ENCODE results near the gene PRKG1. TPM values are rescaled to one million over a fixed set of nuclear protein-coding genes. Genes with fewer than 3 reads are reported as not detected.

PRKG1 gene
- total RNA-seq, 1 experiment from 2014 or later, result 10.4 TPM

GRCh38 chr10:51926337-51926736, 852.0 kb downstream of the PRKG1 start:
- H2AFZ ChIP-seq (ENCODE audit: low read length), result no peak overlapping the region
- H4K5ac ChIP-seq (ENCODE audit: insufficient read length, low read depth, low read length), result no peak overlapping the region
- no peaks in the 10 kb centered on the region for H3K27me3 ChIP-seq (ENCODE audit: insufficient read depth, low read length)
- H3K4me1 ChIP-seq (ENCODE audit: insufficient read depth, low read length), result no peaks in the 10 kb centered on the region; the same call in 1 of the 2 replicates
- no peak overlapping the region for H3K14ac ChIP-seq (ENCODE audit: insufficient read depth, low read length)
- H3K9me3 ChIP-seq (ENCODE audit: control insufficient read depth, low read depth, low read length), result no peaks in the 10 kb centered on the region
- H3K4ac ChIP-seq (ENCODE audit: low read depth, low read length), result no peak overlapping the region
- H3K23me2 ChIP-seq (ENCODE audit: insufficient read length, low read depth, low read length, poor library complexity, severe bottlenecking), result no peaks in the 10 kb centered on the region
- H3K27me3 Mint-ChIP-seq (ENCODE audit: low read depth), result no peaks in the 10 kb centered on the region
- no peak overlapping the region for H4K91ac ChIP-seq (ENCODE audit: insufficient read length, low read depth, low read length)
- H2AK5ac ChIP-seq (ENCODE audit: insufficient read length, low read length), result no peak overlapping the region
- H3T11ph ChIP-seq (ENCODE audit: low read length), result no peak overlapping the region
- H3K56ac ChIP-seq (ENCODE audit: insufficient read length, low read depth, low read length), result no peak overlapping the region
- H3K4me2 ChIP-seq (ENCODE audit: insufficient read depth, insufficient read length, low read length), result no peak overlapping the region
- no peak for DNase-seq
- no peak overlapping the region for H3K23ac ChIP-seq (ENCODE audit: insufficient read length, low read depth, low read length)
- no CpG with 5 or more reads among the region's 5 CpGs for WGBS (ENCODE audit: extremely low coverage, insufficient read length, low lambda C conversion rate)
- peaks cover 4 to 7% of the 10 kb centered on the region in 2 experiments; a peak in 2 of 4 replicates for H3K4me1 Mint-ChIP-seq
- no peak overlapping the region for H3K9ac ChIP-seq (ENCODE audit: extremely low read depth, insufficient read length, low read length)
- peaks cover 0 to 8% (median 0%) of the 10 kb centered on the region in 3 experiments; a peak in 1 of 7 replicates for H3K36me3 Mint-ChIP-seq (ENCODE audit: insufficient read depth in 1 of 3, low read depth in 3 of 3)
- no peaks in the 10 kb centered on the region for H3K79me2 ChIP-seq (ENCODE audit: insufficient read depth, low read length)
- H2BK5ac ChIP-seq (ENCODE audit: insufficient read length, low read length), result no peak overlapping the region
- peaks cover 0 to 2% of the 10 kb centered on the region in 2 experiments; a peak in 2 of 5 replicates for H3K9me3 Mint-ChIP-seq
- no peak overlapping the region for H2BK12ac ChIP-seq (ENCODE audit: insufficient read length, low read depth, low read length)
- H3K18ac ChIP-seq (ENCODE audit: insufficient read length, low read depth, low read length), result no peak overlapping the region
- no peak overlapping the region for H4K8ac ChIP-seq (replicated peaks; ENCODE audit: insufficient read length, low read depth, low read length)
- H3K27ac Mint-ChIP-seq, result no peak overlapping the region
- H2BK15ac ChIP-seq (ENCODE audit: low read depth, low read length), result no peak overlapping the region
- H3K79me1 ChIP-seq (ENCODE audit: insufficient read depth, low read depth, low read length, poor library complexity, severe bottlenecking), result no peaks in the 10 kb centered on the region
- H2BK20ac ChIP-seq (ENCODE audit: low read depth, low read length, poor library complexity, severe bottlenecking), result no peak overlapping the region
- H3K4me3 Mint-ChIP-seq, result no peak overlapping the region
- TF ChIP-seq, protein P1, sequence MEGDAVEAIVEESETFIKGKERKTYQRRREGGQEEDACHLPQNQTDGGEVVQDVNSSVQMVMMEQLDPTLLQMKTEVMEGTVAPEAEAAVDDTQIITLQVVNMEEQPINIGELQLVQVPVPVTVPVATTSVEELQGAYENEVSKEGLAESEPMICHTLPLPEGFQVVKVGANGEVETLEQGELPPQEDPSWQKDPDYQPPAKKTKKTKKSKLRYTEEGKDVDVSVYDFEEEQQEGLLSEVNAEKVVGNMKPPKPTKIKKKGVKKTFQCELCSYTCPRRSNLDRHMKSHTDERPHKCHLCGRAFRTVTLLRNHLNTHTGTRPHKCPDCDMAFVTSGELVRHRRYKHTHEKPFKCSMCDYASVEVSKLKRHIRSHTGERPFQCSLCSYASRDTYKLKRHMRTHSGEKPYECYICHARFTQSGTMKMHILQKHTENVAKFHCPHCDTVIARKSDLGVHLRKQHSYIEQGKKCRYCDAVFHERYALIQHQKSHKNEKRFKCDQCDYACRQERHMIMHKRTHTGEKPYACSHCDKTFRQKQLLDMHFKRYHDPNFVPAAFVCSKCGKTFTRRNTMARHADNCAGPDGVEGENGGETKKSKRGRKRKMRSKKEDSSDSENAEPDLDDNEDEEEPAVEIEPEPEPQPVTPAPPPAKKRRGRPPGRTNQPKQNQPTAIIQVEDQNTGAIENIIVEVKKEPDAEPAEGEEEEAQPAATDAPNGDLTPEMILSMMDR (conservative IDR thresholded peaks at IDR 0.05), result no peak
- H4K20me1 ChIP-seq (ENCODE audit: control insufficient read depth, insufficient read depth, insufficient read length), result no peaks in the 10 kb centered on the region
- no peak overlapping the region for H3K27ac ChIP-seq (ENCODE audit: insufficient read length, low read depth, low read length)
- H2BK120ac ChIP-seq (ENCODE audit: low read depth, low read length, poor library complexity, severe bottlenecking), result no peak overlapping the region

Data from H9 (cell line).